OCI-LY3 (cell line): ENCODE data around the gene KLF3.

ENCODE experiments used
- H2AFZ ChIP-seq: fragments of 200-600, 300-600 bp; shearing (Covaris generic); 2 replicates; pipeline ENCODE4 v1.6.0; 2014; ENCODE audit warnings: antibody characterized with exemption, low read depth, low read length
- H3K27ac ChIP-seq: fragments of 200-600, 300-600 bp; sonication (generic); 2 replicates; pipeline ENCODE4 v1.5.1; 2014; ENCODE audit warnings: mild to moderate bottlenecking, low read length, moderate library complexity, mixed read lengths
- H3K27me3 ChIP-seq: fragments of 200-600, 300-600 bp; sonication (generic); 2 replicates; pipeline ENCODE4 v1.6.1; 2014; ENCODE audit warnings: low read depth, low read length, mixed read lengths
- H3K36me3 ChIP-seq: fragments of 200-600, 300-600 bp; sonication (generic); replicated peaks from 2 replicates; pipeline ENCODE3; 2014; ENCODE audit warnings: low read depth, low read length, mixed read lengths
- H3K4me1 ChIP-seq: fragments of 300-600, 200-600 bp; sonication (generic); 2 replicates; pipeline ENCODE4 v1.6.1; 2014; ENCODE audit warnings: low read length, mixed read lengths
- H3K4me2 ChIP-seq: fragments of 200-600, 300-600 bp; sonication (generic); 2 replicates; pipeline ENCODE4 v1.6.1; 2014; ENCODE audit warnings: low read length, mixed read lengths
- H3K4me3 ChIP-seq: fragments of 300-600, 200-600 bp; sonication (generic); 2 replicates; pipeline ENCODE4 v1.5.1; 2014; ENCODE audit warnings: antibody characterized with exemption, mild to moderate bottlenecking, low read length, moderate library complexity
- H3K79me2 ChIP-seq: fragments of 300-600, 200-600 bp; shearing (Covaris generic); 2 replicates; pipeline ENCODE4 v1.6.1; 2014; ENCODE audit warnings: mild to moderate bottlenecking, low read length, mixed read lengths
- H3K9ac ChIP-seq: fragments of 300-600, 200-600 bp; shearing (Covaris generic); 2 replicates; pipeline ENCODE4 v1.6.0; 2014; ENCODE audit warnings: mild to moderate bottlenecking, low read length, moderate library complexity
- H3K9me3 ChIP-seq: fragments of 200-600, 300-600 bp; shearing (Covaris generic); 2 replicates; pipeline ENCODE4 v1.6.1; 2014; ENCODE audit warnings: low read length, mixed read lengths; ENCODE audit not compliant: insufficient read depth
- H4K20me1 ChIP-seq: fragments of 200-600, 300-600 bp; sonication (generic); 2 replicates; pipeline ENCODE4 v1.6.1; 2016; ENCODE audit warnings: low read length, mixed read lengths; ENCODE audit not compliant: insufficient read depth
- CTCF ChIP-seq: fragments of 200-600, 300-600 bp; sonication (generic); IDR thresholded peaks from 2 replicates; pipeline ENCODE4 v1.5.1; 2014; ENCODE audit warnings: antibody characterized with exemption, low read length, low read depth
- EZH2phosphoT487 ChIP-seq: fragments of 200-600 bp; shearing (Covaris generic); IDR thresholded peaks from 2 replicates; pipeline ENCODE4 v1.6.1; 2018; ENCODE audit warnings: antibody characterized with exemption, mixed run types, low read depth

Gene KLF3

GRCh38 chr4:38672074-38672396 is 8.0 kb downstream of the KLF3 start:
- no peaks in the 10 kb centered on the region for H3K9me3 ChIP-seq
- H3K4me2 ChIP-seq, result no peak overlapping the region
- no peak for TF ChIP-seq CTCF
- no peak for TF ChIP-seq EZH2phosphoT487
- H3K36me3 ChIP-seq, result no peaks in the 10 kb centered on the region
- H3K27me3 ChIP-seq, result peaks cover 66% of the 10 kb centered on the region
- no peak overlapping the region for H3K27ac ChIP-seq
- no peaks in the 10 kb centered on the region for H4K20me1 ChIP-seq
- no peak overlapping the region for H3K9ac ChIP-seq
- peaks cover 25% of the 10 kb centered on the region for H3K4me1 ChIP-seq
- no peaks in the 10 kb centered on the region for H3K79me2 ChIP-seq
- no peak overlapping the region for H3K4me3 ChIP-seq
- no peak overlapping the region for H2AFZ ChIP-seq

- no peaks in the 10 kb centered on the region for H3K36me3 ChIP-seq
- H3K4me3 ChIP-seq, result no peak overlapping the region
- no peaks in the 10 kb centered on the region for H4K20me1 ChIP-seq
- peaks cover 20% of the 10 kb centered on the region for H3K4me1 ChIP-seq
- peaks cover 64% of the 10 kb centered on the region for H3K27me3 ChIP-seq
- no peak overlapping the region for H2AFZ ChIP-seq
- H3K79me2 ChIP-seq, result no peaks in the 10 kb centered on the region
- no peak overlapping the region for H3K27ac ChIP-seq
- no peaks in the 10 kb centered on the region for H3K9me3 ChIP-seq
- no peak overlapping the region for H3K4me2 ChIP-seq
- no peak overlapping the region for H3K9ac ChIP-seq
- no peak for TF ChIP-seq EZH2phosphoT487
- TF ChIP-seq CTCF, result no peak
Measured at GRCh38 chr4:38672397-38673129, 8.6 kb downstream of the KLF3 start.

- H3K79me2 ChIP-seq, result no peaks in the 10 kb centered on the region
Measured at GRCh38 chr4:38673130-38673978, 9.4 kb downstream of the KLF3 start.

More at GRCh38 chr4:38673130-38673978, 9.4 kb downstream of the KLF3 start:
- Histone ChIP-seq H4K20me1 (no peaks in the 10 kb centered on the region), H3K27me3 (peaks cover 62% of the 10 kb centered on the region), H3K9me3 (no peaks in the 10 kb centered on the region), H3K36me3 (no peaks in the 10 kb centered on the region), H3K4me2 (no peak overlapping the region), H2AFZ (no peak overlapping the region), H3K4me1 (peaks cover 19% of the 10 kb centered on the region), H3K4me3 (no peak overlapping the region), H3K9ac (no peak overlapping the region), H3K27ac (no peak overlapping the region)
- no peak for TF ChIP-seq EZH2phosphoT487
- no peak for TF ChIP-seq CTCF
